Measurements from ENCODE around the gene CYP27B1.

Gene CYP27B1

GRCh38 chr12:57739387-57739786 is 27.5 kb downstream of the CYP27B1 start:
- no peaks in the 10 kb centered on the region for H3K27me3 Mint-ChIP-seq
- H3K4me3 Mint-ChIP-seq: peak overlapping the region; percentile 67
- peaks cover 54% of the 10 kb centered on the region for H3K4me1 Mint-ChIP-seq
- H3K9me3 Mint-ChIP-seq: no peaks in the 10 kb centered on the region
- peaks cover 1% of the 10 kb centered on the region for H3K36me3 Mint-ChIP-seq
- peak overlapping the region; percentile 87 for H3K27ac Mint-ChIP-seq

- Mint-ChIP-seq H3K27me3 (no peaks in the 10 kb centered on the region), H3K27ac (peak within 1 kb of the TSS; percentile 87), H3K4me3 (peak within 1 kb of the TSS; percentile 67), H3K4me1 (peaks cover 48% of the 10 kb centered on the region), H3K9me3 (no peaks in the 10 kb centered on the region), H3K36me3 (peaks cover 1% of the 10 kb centered on the region)
These were observed 28.1 kb downstream of the CYP27B1 start, which contains the start of gene AGAP2 for GRCh38 chr12:57738661-57739237. Gene AGAP2, minus strand, starts transcription at chr12:57738742. Its CDS starts 496 bp downstream, at chr12:57738246.

- no peaks in the 10 kb centered on the region for H3K9me3 Mint-ChIP-seq
- H3K4me1 Mint-ChIP-seq: peaks cover 46% of the 10 kb centered on the region
- H3K36me3 Mint-ChIP-seq: peaks cover 1% of the 10 kb centered on the region
- no peak overlapping the region for H3K27ac Mint-ChIP-seq
- H3K4me3 Mint-ChIP-seq: no peak overlapping the region
- H3K27me3 Mint-ChIP-seq: no peaks in the 10 kb centered on the region
These were observed 29.1 kb downstream of the CYP27B1 start for GRCh38 chr12:57737467-57738460.

GRCh38 chr12:57736741-57737466 is 30.0 kb downstream of the CYP27B1 start:
- Mint-ChIP-seq H3K4me1 (peaks cover 41% of the 10 kb centered on the region), H3K27ac (peak overlapping the region; percentile 65), H3K9me3 (no peaks in the 10 kb centered on the region), H3K4me3 (no peak overlapping the region), H3K36me3 (peaks cover 3% of the 10 kb centered on the region), H3K27me3 (no peaks in the 10 kb centered on the region)

GRCh38 chr12:57735952-57736740 is 30.7 kb downstream of the CYP27B1 start:
- Mint-ChIP-seq H3K9me3 (no peaks in the 10 kb centered on the region), H3K36me3 (peaks cover 5% of the 10 kb centered on the region), H3K4me3 (no peak overlapping the region), H3K27ac (peak overlapping the region; percentile 65), H3K27me3 (no peaks in the 10 kb centered on the region), H3K4me1 (peaks cover 39% of the 10 kb centered on the region)

GRCh38 chr12:57735198-57735855 is 31.6 kb downstream of the CYP27B1 start:
- H3K9me3 Mint-ChIP-seq: no peaks in the 10 kb centered on the region
- peaks cover 5% of the 10 kb centered on the region for H3K36me3 Mint-ChIP-seq
- peak overlapping the region; percentile 30 for H3K27ac Mint-ChIP-seq

GRCh38 chr12:57734591-57734990 is 32.3 kb downstream of the CYP27B1 start:
- Mint-ChIP-seq H3K27ac (no peak overlapping the region), H3K36me3 (peaks cover 7% of the 10 kb centered on the region), H3K4me3 (no peak overlapping the region), H3K9me3 (no peaks in the 10 kb centered on the region), H3K4me1 (peaks cover 25% of the 10 kb centered on the region), H3K27me3 (no peaks in the 10 kb centered on the region)

More at GRCh38 chr12:57735198-57735855, 31.6 kb downstream of the CYP27B1 start:
- peaks cover 31% of the 10 kb centered on the region for H3K4me1 Mint-ChIP-seq
- H3K27me3 Mint-ChIP-seq: no peaks in the 10 kb centered on the region
- no peak overlapping the region for H3K4me3 Mint-ChIP-seq

- Mint-ChIP-seq H3K4me1 (peaks cover 18% of the 10 kb centered on the region), H3K36me3 (peaks cover 7% of the 10 kb centered on the region)
These were observed 33.0 kb downstream of the CYP27B1 start for GRCh38 chr12:57733928-57734327.

GRCh38 chr12:57732726-57733593 is 33.9 kb downstream of the CYP27B1 start:
- Mint-ChIP-seq H3K27ac (peak overlapping the region; percentile 71), H3K4me1 (peaks cover 17% of the 10 kb centered on the region), H3K36me3 (peaks cover 11% of the 10 kb centered on the region), H3K4me3 (no peak overlapping the region), H3K27me3 (no peaks in the 10 kb centered on the region), H3K9me3 (no peaks in the 10 kb centered on the region)

More at GRCh38 chr12:57733928-57734327, 33.0 kb downstream of the CYP27B1 start:
- H3K27ac Mint-ChIP-seq: no peak overlapping the region
- no peaks in the 10 kb centered on the region for H3K27me3 Mint-ChIP-seq
- no peaks in the 10 kb centered on the region for H3K9me3 Mint-ChIP-seq
- H3K4me3 Mint-ChIP-seq: no peak overlapping the region

GRCh38 chr12:57732270-57732669 is 34.6 kb downstream of the CYP27B1 start:
- no peaks in the 10 kb centered on the region for H3K27me3 Mint-ChIP-seq
- H3K4me1 Mint-ChIP-seq: peaks cover 17% of the 10 kb centered on the region
- H3K4me3 Mint-ChIP-seq: no peak overlapping the region
- peaks cover 11% of the 10 kb centered on the region for H3K36me3 Mint-ChIP-seq
- H3K27ac Mint-ChIP-seq: peak overlapping the region; percentile 71
- no peaks in the 10 kb centered on the region for H3K9me3 Mint-ChIP-seq

- H3K36me3 Mint-ChIP-seq: peaks cover 11% of the 10 kb centered on the region
- no peak overlapping the region for H3K4me3 Mint-ChIP-seq
- peaks cover 14% of the 10 kb centered on the region for H3K4me1 Mint-ChIP-seq
- H3K27ac Mint-ChIP-seq: no peak overlapping the region
- H3K9me3 Mint-ChIP-seq: no peaks in the 10 kb centered on the region
- H3K27me3 Mint-ChIP-seq: no peaks in the 10 kb centered on the region
These were observed 35.3 kb downstream of the CYP27B1 start for GRCh38 chr12:57731411-57732080.

- H3K4me3 Mint-ChIP-seq: no peak overlapping the region
- no peaks in the 10 kb centered on the region for H3K9me3 Mint-ChIP-seq
- no peak overlapping the region for H3K27ac Mint-ChIP-seq
- peaks cover 9% of the 10 kb centered on the region for H3K4me1 Mint-ChIP-seq
- H3K27me3 Mint-ChIP-seq: no peaks in the 10 kb centered on the region
- H3K36me3 Mint-ChIP-seq: peaks cover 9% of the 10 kb centered on the region
These were observed 36.4 kb downstream of the CYP27B1 start for GRCh38 chr12:57730336-57731067.

Measured in activated naive CD4-positive, alpha-beta T cell treated with anti-CD3 and anti-CD28 coated beads, Interleukin-2, amount 50 U/mL, for 24 hours (primary cell).